GM18868 (cell line): ENCODE measurements around the gene SMARCC1.

Experiments used
- ATAC-seq: cut with Tn5 transposase; IDR thresholded peaks from one replicate; pipeline ENCODE4 v1.9.1; 2021; ENCODE audit warnings: mild to moderate bottlenecking, moderate library complexity; ENCODE audit not compliant: unreplicated experiment

Gene SMARCC1

DNA sequence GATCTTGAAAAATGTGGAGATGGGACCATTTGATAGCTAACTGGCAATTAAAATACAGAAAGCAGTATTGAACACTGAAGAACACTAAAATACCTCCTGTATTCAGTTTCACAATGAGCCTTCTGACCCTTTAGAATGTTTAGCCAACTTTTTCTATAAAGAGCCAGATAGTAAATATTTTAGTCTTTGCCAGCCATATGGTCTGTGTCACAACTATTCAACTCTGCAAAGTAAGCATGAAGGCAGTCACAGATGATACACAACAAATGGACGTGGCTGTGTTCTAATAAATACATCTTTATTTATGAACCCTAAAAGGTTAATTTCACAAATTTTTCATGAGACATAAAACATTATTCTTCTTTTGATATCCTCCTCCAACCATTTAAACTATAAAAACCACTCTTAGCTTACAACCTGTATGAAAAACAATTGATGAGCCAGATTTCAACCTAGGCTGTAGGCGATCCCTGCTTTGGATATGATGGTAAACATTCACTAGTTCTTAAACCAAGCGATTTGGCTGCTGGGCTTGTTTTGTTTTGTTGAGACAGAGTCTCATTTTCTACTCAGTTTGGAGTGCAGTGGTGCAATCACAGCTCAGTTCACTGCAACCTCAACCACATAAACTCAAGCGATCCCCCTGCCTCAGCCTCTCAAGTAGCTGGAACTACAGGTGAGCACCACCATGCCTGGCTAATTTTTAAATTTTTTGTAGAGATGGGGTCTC, 189.5 kb downstream of the SMARCC1 start:
- no peak for ATAC-seq

DNA sequence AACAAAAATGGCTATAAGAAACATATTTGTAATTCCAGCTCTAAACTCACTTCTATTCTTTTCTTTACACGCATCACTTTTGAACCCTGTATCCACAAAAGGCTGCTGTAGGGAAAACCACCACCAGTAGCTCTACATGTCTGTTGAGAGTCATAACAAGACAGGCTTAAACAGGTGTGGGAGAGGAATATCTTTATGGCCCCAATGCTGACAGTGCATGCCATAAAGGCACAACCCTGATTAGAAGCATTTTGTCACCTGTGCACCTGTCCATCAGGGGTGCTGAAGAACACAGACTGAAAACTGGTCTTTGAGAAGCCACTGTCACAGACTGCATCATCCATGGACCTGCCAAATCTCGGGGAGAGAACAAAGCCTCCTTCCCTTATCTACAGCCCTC, 191.5 kb downstream of the SMARCC1 start:
- ATAC-seq, result no peak

- ATAC-seq, result no peak
Measured at GRCh38 chr3:47588587-47588986, 193.1 kb downstream of the SMARCC1 start.

DNA sequence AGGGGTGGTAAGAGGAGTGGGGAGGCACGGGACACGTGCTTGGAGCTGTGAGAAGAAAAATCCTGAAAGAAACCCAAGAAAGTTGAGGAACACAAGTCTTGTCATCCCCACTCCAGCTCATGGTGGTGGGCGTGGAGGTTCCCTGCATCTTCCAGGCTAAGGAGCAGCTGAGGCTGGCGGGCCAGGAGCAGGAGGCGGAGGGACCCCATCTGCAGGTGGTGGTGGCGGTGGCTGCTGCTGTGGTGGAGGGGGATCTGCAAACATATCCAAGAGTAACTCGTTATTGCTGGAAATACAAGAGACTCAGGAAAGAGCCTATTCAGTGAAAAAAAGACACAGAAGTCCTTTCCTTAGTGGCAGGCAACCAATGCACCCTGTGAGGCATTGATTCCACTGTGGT, 193.6 kb downstream of the SMARCC1 start:
- ATAC-seq, result no peak

GRCh38 chr3:47586746-47587145, 194.9 kb downstream of the SMARCC1 start:
- no peak for ATAC-seq

- ATAC-seq, result no peak
Measured at GRCh38 chr3:47583320-47584075, 198.2 kb downstream of the SMARCC1 start.

DNA sequence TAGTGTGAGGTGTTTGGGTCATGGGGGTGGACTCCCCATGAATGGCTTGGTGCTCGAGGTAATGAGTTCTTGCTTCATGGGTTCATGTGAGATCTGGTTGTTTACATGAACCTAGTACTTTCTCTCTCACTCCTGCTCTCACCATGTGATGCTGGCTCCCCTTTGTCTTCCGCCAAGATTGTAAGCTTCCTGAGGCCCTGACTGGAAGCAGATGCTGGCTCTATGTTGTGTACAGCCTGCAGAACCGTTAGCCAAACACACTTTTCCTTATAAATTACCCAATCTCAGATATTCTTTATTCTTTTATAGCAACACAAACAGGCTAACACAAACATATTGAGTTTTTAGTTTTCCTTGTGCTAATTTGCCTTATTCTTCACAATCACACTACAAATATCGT, 199.9 kb downstream of the SMARCC1 start:
- no peak for ATAC-seq

- no peak for ATAC-seq
Measured at GRCh38 chr3:47581422-47581821, 200.3 kb downstream of the SMARCC1 start.

DNA sequence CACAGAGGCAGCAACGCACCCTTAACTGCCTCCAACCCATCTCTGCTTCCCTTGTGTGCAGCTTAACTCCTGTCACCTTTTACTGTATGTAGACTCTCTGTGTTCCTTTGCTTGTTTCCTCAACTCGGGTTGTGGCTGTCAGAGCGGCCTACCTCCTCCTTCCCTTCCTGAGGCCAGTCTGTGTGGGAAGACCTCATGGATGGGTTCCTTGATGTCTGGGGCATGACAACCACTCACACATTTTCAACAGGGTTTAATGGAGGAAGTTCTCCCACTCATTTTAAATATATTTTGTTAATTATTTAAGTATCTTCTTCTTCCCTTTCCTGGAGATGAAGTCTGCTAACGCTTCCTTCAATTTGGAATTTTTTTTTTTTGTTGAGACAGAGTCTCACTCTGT, 201.2 kb downstream of the SMARCC1 start:
- no peak for ATAC-seq

DNA sequence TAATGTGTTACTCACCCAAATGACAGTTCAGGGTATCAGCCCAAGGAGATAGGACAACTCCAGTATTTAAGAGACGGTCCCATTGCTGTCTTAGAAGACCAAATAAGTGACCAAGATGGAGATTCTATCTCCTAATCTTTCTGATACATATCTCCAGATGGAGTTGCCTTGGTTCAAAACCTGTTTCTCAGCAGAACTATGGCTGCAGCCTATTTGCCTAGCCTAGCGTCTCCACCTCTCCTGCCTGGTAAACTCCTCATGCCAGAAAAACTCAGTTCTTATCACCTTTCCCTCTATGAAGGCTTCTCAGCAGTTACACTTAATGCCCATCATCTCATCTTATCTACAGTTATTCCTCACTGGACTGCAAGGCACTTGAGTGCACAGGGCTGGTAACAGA, 201.8 kb downstream of the SMARCC1 start:
- no peak for ATAC-seq

- ATAC-seq, result no peak
Measured at GRCh38 chr3:47578691-47579632, 202.7 kb downstream of the SMARCC1 start, which contains the start of gene CSPG5. TSS of gene CSPG5 (minus strand) at chr3:47578865. CDS start at chr3:47578693, 172 bp downstream.

DNA sequence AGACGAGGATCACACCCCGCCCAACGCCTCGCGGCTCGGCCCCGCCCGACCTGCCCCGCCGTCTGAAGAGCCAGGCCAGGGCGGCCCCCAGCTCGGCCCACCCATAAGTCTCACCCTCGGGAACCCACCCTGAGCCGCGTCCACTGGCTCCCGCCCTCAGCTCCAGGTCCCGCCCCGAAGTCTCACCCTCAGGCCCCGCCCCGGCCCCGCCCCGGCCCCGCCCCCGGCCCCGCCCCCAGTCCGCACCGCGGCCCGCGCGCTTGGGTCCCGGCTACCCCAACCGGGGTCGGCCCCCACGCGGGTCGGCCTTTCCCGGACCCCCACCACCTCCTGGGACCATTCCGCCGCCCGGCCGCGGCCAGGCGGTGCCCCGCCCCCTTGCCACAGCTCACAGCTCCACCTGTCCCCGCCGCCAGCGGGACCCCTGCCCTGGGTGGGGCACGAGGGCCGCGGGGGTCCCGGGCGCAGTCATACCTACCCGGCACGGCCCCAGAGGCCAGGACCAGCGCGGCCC, 203.5 kb downstream of the SMARCC1 start:
- ATAC-seq, result no peak

- ATAC-seq, result no peak
Measured at GRCh38 chr3:47577583-47578118, 204.0 kb downstream of the SMARCC1 start.

DNA sequence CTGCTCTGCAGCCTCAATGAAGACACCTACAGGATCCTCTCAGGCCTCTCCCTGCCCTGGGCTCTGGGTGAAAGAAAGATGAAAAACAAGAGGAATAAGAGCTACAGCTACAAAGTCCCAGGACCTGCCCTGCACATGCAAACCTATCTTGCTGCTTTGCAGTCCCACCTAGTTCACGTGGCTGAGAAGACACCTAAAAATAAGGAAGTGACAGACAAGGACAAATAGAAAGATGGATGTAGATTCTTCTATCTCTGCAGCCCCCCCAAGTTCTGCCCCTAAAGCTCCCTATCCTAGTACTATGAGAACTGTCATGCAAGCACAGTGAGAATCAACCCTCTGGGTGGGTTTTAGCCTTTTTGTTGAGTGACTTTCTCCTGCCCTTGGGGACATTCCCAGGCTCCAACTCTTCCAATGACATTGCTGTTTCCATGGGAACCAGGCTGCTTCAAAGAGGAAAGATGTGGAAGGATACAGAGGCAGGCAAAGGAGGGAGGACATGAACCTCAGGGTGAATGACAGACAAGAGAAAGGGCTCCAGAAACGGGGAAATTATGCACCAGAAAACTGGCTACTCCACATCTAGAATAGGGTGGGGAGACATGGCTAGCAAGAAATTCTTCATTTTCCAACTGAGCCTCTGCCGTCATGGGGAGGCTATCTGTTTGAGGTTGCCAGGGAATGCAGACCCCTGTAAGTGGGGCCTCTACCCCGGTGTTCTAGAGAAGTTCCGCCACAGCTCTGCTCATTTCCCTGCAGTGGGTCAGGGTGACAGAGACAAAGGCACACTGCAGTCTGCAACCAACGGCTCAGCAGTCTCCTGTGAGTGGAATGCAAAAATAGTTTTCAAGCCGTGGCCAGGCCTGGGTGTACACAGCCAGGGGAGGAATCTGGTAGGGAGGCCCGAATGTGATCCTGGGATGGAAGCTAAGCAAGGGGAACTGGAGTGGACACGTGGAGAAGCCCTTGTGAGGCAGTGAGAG, 208.2 kb downstream of the SMARCC1 start:
- no peak for ATAC-seq

DNA sequence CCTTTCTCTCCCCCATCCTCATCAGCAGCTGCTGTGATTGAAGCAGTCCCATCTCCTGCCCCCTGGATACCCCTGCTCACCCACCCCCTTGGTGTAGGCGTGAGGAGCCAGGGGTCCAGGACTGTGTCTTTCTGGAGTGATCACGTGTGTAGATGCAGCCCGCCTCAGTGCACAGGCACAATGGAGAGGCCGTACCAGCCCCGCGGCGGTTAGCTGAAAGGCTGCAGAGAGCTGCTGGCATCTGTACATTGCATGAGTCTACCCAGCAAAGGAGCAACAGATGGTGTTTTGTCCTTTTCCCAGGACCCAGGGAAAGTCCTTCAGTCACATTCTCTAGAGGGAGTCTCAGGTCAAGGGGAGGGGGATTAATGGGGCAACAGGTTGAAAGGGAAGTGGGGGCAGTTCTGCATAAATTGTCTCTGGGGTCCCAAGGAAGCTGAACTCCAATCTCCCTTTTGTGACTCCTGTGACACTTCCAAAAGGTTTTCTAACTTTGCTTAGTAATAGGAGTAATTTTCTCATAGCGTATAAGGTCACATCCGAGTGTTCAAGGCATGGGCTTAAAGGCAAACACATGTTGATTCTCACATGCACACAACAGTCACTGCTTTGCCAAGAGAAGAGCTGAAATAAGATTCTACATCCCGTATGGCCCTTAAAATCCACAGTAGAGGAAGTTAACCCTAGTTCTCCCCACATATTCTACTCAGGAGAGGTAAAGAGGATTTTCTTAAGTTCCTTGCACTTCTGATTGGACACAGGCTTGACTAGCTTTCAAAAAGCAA, 210.1 kb downstream of the SMARCC1 start:
- ATAC-seq, result no peak

DNA sequence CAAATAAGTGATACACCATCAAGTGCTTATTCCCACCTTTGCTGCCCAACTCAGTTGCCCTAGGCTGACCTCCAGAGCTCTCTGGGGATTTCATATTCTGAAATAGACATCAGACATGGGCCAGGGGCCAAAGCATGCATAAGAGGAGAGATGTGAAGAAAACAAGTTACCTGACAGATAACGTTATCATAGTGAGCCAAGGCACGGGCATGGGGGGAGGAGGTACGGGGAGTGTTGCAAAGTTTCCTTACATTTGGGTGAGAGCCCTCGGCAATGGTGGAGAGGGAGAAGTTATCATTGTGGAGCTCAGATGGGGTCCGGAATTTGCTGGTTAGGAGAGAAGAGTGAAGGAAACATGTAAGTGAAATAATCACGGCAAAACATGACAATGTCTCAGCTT, 212.8 kb downstream of the SMARCC1 start:
- no peak for ATAC-seq

DNA sequence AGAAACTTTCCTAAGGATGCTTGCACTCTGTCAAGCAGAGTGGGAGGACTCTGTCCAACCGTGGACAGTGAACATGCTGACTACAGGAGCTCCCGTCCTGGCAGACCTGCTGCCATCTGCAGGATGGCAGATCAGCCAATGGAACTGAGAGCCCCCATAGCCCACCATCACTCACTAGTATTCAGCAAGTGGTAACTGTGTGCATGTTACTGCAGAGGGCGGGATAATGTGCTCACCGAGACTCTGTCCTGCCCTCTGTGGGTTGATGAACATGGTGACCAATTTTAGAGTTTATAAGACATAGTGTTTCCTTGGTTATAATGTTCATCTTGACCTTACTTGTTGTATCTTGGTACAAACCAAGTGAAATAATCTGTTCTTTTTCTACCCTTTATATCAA, 214.5 kb downstream of the SMARCC1 start:
- ATAC-seq, result no peak

DNA sequence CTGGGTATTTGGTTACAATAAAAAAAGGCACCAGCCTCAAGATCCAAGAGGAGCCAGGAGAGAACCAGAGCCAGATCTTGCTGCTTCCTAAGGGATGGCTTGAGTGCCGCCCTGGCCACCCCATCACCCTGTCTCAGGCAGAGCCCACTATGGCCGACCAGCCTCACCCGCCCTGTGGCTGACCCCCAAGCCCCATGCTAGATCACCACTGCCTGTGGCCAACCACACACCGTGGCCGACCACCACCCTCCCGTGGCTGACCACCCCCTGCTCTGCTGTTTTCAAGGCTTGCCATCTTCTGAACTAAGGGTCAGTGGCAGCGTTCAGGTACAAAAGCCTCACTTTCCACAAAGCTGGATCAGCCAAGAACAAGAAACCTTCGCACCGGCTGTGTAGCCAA, 215.0 kb downstream of the SMARCC1 start:
- no peak for ATAC-seq
